CD4-positive, alpha-beta T cell treated with Interleukin-4 for 4 hours (primary cell): ENCODE data around the gene ZCCHC8.
A peak's percentile ranks its signal among the peaks of the same experiment; 100 is the strongest.
"Not testable (repeated sequence)": the region's sequence is repeated elsewhere in the genome, so short reads cannot be mapped to it uniquely, and the experiment has no call there.

Source experiments
- DNase-seq: peaks from one replicate; pipeline ENCODE4 v3.0.0-alpha.2; 2020

Gene ZCCHC8

GRCh38 chr12:122506393-122506938 is 5.7 kb upstream of the ZCCHC8 start:
- no peak for DNase-seq

- DNase-seq, result no peak
Measured at GRCh38 chr12:122505419-122506051, 4.8 kb upstream of the ZCCHC8 start.

DNA sequence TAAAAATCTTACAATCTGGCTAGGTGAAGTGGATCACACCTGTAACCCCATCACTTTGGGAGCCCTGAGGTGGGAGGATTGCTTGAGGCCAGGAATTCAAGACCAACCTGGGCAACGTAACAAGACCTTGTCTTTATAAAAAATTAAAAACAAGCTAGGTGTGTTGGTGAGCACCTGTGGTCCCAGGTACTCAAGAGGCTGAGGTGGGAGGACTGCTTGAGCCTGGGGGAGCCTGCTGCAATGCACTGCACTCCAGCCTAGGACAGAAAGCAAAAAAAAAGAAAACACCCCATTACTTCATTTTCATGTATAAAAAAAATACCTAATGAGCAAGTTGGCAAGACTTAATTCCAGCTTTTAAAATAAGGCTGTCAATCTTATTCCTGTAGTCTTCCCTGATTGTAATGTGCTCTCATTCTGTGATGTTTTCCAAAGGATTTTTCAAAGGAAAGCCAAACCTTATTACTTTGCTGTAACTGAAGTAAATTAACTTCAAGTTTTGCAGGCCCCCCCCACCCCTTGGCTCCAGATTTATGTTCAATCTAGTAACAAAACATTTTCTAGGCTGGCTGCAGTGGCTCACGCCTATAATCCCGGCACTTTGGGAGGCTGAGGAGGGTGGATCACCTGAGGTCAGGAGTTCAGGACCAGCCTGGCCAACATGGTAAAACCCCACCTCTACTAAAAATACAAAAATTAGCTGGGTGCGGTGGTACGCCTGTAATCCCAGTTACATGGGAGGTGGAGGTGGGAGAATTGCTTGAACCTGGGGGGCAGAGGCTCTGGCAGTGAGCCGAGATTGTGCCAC is 3.3 kb upstream of the ZCCHC8 start:
- DNase-seq, result no peak

DNA sequence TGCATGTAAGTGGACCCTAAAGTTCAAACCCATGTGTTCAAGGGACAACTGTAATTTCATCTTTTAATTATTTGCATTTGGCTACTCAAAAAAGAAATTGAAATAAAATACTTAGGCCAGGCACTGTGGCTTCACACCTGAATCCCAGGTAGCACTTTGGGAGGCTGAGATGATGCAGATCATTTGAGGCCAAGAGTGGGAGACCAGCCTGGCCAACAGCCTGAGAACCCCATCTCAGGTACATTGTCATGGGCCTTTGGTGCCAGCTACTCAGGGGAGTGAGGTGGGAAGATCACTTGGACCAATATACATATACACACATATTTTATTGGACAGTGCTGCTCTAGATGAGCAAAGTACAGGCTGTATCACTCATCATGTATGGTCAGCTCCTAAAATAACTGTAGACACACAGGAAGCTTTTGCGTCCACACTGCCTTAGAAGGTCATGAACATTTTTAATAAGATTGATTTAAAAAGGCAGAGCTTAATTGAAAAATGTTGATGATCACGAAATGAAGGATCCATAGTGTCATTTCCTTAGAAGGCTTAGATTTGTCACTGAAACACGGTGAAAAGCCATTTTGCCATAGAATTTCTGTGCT is 2.5 kb upstream of the ZCCHC8 start:
- no peak for DNase-seq

DNA sequence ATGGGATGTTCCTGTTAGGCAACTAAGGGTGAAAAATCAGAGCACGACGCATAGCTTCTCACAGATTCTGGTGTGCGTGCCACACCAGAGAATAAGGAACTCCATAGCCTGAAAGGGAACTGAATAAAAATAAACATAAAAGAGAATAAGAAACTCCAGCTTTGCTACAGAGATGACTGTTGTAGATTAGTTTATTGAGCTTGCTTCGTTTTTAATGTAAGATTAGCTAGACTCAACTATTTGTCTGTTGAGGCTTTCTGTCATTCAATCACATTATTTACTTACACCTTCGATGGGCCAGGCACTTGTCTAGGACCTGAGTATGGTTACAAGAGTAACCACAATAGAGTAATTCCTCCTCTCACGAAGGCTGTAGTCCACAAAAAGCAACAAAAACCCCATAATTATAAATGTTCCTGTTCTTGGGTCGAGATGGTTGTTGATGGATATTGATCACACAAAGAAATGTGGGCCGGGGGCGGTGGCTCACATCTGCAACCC is 807 bp upstream of the ZCCHC8 start:
- no peak for DNase-seq

DNA sequence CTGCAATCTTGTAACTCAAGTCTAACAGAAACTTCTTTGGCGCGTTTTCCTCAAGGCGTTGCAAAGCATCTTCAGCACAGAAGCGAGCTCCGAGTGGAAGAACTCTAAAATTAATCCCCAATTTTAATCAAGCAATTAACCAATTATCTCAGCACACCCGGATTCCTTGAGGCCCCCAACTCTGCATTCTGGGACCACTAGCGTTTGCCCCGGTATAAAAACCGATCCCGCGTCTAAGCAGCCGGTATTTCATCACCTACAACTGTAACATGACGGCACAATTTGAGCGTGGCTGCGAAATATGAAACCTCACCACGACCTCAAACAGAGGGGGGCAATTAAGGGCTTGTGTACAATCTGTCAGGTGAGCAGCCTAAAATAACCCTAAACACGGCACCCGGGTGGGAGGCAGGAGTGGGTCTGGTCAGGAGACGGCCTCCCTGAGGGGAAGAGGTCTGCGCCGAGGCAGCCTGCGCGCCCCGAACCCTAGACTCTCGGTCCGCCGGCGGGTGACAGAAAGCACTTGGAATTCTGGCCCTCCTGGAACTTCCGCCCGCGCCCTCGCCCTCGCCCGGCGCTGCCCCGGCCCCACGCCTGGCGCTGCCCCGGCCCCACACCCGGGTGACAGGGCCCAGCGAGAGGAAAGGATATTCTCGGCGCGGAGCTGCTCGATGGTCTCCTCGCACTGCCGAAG is 594 bp downstream of the ZCCHC8 start:
- peak; percentile 40 for DNase-seq

GRCh38 chr12:122495258-122495657 is 5.5 kb downstream of the ZCCHC8 start:
- no peak for DNase-seq

DNA sequence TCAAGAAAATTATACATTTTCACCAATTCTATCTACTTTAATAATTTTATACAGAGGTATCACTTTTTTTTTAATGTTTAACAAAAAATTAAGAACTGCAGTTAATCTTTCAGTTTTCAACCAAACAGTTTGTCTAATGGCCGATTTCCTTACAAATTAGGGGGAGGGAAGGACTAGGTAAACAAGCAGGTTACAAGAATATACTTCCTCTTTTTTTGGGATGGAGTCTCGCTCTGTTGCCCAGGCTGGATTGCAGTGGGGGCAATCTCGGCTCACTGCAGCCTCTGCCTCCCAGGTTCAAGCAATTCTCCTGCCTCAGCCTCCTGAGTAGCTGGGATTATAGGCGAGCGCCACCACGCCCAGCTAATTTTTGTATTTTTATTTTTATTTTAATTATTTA is 7.5 kb downstream of the ZCCHC8 start:
- not testable (repeated sequence) for DNase-seq

DNA sequence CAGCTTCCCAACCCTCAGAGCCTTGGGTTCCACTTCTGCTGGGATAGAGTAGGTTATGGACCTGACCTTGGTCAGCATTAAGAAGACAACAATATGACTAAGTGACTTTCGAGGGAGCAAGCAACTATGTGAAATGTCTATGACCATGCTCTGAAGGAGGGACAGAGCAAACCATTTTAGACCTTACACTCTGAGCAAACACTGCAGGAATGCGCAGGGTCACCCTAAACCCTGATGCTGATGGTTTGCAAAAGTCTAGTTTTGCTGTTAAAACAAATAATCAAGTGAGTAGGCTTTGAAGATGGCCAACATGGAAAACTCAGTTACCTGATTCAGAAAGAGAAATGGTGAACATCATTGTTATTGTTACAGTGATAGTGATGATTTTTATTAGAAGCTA is 8.7 kb downstream of the ZCCHC8 start:
- DNase-seq, result no peak

DNA sequence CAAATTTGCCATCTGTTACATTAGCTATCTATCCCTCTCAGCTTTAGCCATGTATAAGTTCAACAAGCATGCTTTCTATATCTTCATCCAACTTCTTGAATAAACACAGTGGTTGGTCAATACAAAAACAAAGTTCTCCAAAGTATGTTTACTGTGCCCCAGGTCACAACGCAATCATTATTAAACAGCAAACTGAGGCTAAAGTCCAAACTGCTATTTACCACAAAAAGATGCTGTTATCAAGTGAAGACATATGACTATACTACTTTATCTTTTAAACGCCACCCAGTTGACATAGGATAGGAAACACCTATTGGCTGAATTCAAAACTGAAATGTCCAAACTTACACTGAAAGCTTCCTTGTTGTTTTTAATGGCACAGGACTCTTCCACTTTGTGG is 11.7 kb downstream of the ZCCHC8 start:
- no peak for DNase-seq

- not testable (repeated sequence) for DNase-seq
Measured at GRCh38 chr12:122487807-122488206, 12.9 kb downstream of the ZCCHC8 start.

DNA sequence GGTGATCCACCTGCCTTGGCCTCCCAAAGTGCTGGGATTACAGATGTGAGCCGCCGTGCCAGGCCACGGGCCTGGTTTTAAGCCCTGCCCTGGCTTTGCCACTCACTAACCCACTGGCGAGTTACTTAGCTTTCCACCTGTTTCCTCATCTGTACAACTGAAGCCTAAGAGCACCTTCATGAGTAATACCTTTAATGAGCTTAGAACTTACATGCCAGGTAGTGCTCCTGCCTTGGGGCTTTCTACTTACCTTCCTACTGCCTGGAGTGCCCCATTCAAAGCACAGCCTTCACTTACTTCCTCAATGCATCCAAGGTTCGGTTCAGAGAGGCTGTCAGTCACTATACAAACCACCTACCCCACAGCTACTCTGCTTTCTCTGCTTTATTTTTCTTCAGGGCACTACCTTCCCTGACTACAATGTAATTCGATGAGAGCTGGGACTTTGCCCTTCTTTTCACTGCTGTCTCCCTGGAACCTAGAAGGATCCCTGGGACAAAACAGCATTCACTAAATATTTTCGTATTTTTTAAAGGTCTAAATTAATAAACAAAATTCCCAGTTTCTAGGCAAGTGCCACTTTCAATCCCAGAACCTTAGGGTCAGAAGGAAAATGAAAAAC is 13.8 kb downstream of the ZCCHC8 start:
- DNase-seq, result no peak

- not testable (repeated sequence) for DNase-seq
Measured at GRCh38 chr12:122486360-122486759, 14.4 kb downstream of the ZCCHC8 start.

DNA sequence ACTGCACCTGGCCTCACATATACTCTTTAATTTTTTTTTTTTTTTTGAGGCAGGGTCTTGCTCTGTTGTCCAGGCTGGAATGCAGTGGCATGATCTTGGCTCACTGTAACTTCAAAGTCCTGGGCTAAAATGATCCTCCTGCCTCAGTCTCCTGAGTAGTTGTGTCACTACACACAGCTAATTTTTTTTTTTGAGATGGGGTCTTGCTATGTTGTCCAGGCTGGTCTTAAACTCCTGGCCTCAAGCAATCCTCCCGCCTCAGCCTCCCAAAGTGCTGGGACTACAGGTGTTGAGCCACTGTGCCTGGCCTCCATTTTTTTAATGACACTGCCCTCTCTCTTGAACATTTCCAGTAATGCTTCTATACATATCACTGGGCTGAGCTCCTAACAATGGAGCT is 16.3 kb downstream of the ZCCHC8 start:
- not testable (repeated sequence) for DNase-seq

GRCh38 chr12:122483969-122484368 is 16.8 kb downstream of the ZCCHC8 start:
- DNase-seq, result no peak

DNA sequence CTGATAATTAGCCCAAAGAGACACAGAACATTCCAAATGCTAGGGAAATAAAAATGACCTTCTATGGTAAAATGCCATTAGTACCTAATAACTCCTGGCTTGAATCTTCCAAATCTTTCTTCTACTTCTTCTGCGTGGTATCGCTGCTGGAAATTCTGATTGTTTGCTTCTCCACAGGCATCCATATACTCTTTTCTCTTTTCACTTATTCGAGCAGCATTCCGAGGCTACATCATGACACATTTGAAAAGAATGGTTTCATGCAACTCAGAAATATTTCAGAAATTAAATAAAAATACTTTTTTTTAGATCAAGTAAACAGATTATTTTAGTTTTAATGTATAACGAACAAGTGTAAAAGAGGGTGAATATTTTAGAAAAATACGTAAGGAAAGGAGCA is 18.9 kb downstream of the ZCCHC8 start:
- no peak for DNase-seq

DNA sequence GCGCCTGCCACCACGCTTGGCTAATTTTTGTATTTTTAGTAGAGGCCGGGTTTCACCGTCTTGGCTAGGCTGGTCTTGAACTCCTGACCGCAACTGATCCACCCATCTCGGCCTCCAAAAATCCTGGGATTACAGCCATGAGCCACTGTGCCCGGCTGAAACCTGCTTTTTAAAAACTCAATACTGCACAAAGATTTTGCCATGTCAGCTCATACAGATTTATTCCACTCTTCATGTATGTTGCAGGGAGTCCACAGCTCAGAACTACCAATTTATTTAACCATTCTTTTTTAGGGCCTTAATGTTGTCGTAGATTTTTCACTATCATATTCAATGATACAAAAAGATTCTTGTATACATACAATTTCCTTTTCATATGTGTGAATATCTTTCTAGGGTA is 20.0 kb downstream of the ZCCHC8 start:
- DNase-seq, result no peak

DNA sequence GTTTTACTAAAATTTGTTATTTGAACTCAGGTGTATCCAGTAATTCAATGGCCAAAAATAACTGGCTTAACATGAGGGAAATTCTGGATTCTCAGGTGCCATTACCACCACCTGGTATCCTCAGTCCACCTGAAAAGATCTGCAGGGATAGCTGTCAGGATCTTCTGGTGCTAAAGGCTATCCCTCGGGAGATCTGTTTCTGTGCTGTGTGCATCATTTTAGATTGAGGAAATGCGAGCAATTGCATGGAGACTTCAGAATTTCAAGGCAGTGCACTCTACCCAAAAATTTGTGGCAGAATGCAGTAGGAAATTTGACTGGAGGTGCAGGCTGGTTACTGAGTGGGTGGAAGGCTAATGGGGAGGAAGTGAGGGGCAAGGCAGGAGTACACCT is 26.4 kb downstream of the ZCCHC8 start:
- DNase-seq, result no peak

GRCh38 chr12:122473543-122474323 is 27.0 kb downstream of the ZCCHC8 start:
- DNase-seq, result no peak

GRCh38 chr12:122471324-122472226 is 29.2 kb downstream of the ZCCHC8 start:
- DNase-seq, result peak; percentile 75

DNA sequence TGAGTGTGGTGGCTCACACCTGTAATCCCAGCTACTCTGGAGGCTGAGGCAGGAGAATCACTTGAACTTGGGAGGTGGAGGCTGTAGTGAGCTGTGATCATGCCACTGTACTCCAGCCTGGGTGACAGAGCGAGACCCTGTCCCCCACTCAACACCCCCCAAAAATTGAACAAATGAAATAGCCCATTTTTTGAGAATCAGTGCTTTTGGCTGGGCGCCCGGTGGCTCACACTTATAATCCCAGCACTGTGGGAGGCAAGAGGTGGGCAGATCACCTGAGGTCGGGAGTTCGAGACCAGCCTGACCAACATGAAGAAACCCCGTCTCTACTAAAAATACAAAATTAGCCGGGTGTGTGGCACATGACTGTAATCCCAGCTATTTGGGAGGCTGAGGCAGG is 30.2 kb downstream of the ZCCHC8 start:
- not testable (repeated sequence) for DNase-seq
